Pancreas (tissue), 10 donors: ENCODE results near the gene CNBP. TPM values are rescaled to one million over a fixed set of nuclear protein-coding genes. Genes with fewer than 3 reads are reported as not detected.
"Not testable (repeated sequence)": the region's sequence is repeated elsewhere in the genome, so short reads cannot be mapped to it uniquely, and the experiment has no call there.

Experiments used
- ATAC-seq, 4 donors: fragments of 200-7000 bp; cut with Tn5 transposase; one replicate each; pipeline versions ENCODE4 v1.8.0 to v1.9.1; 2020; ENCODE audit warnings: mild to moderate bottlenecking in 4 of 4, moderate library complexity in 4 of 4
- DNase-seq, 6 donors: peaks; one replicate each; pipeline ENCODE4 v3.0.0-alpha.2; 2020
- FAIRE-seq: peaks from 2 replicates; lab custom pipeline; 2012; peaks lifted over from hg19 to GRCh38; lab: Jason Lieb, UNC
- H3K27ac ChIP-seq, 4 donors: fragments of 200-600 bp; sonication (generic); 1 replicate in 3 of 4; 2 replicates in 1 of 4; pipeline versions ENCODE4 v1.5.0 to v1.8.0; 2020
- H3K27me3 ChIP-seq, 4 donors: fragments of 200-600 bp; one replicate each; pipeline ENCODE4 v1.8.0; 2021
- H3K36me3 ChIP-seq, 3 donors: fragments of 200-600 bp; sonication (generic) in 1 of 3; one replicate each; pipeline versions ENCODE4 v1.5.0 to v1.8.0; 2020 to 2021
- H3K4me1 ChIP-seq, 3 donors: fragments of 200-600 bp; one replicate each; pipeline ENCODE4 v1.8.0; 2021
- H3K4me3 ChIP-seq, 4 donors: fragments of 200-600 bp; sonication (generic) in 2 of 4; one replicate each; pipeline versions ENCODE4 v1.5.0 to v1.8.0; 2020 to 2021
- H3K9me3 ChIP-seq, 4 donors: fragments of 200-600 bp; one replicate each; pipeline ENCODE4 v1.8.0; 2021
- CTCF ChIP-seq, 4 donors: fragments of 200-600 bp; sonication (generic) in 3 of 4; IDR thresholded peaks; one replicate each; pipeline versions ENCODE4 v1.5.0 to v1.8.0; 2021; ENCODE audit warnings: antibody characterized with exemption in 4 of 4
- WGBS, 2 donors: extraction: QIAGEN DNeasy Blood & Tissue Kit; methylation state at CpG; one replicate each; pipeline ENCODE4 v1.1.7; 2013; 5-methylcytosine and 5-hydroxymethylcytosine counted together
- intact Hi-C, 3 donors: fragments of 100-400 bp; cut with DNase I; formaldehyde crosslinking; loops; one replicate each; pipeline versions ENCODE4 v1.11.1 to v1.14.2; 2022
- polyA plus RNA-seq, 2 donors: library from polyadenylated mRNA; stranded (reverse); fragments of 200-250 nt; gene quantifications; one replicate each; pipeline ENCODE4 v1.2.3, GENCODE V29; 2013
- total RNA-seq, 6 donors: library from RNA; stranded (reverse); fragmentation: NEBNext Ultra II Directional in 4 of 6; extraction: Animal tissue kit (Norgen Biotek cat#: 25700) in 4 of 6; gene quantifications; one replicate each; pipeline versions ENCODE4 v1.2.1 to v1.2.4, GENCODE V29; 2021 to 2023
- donor health status: healthy with polysubstance abuse.
- donor health status: DM: no; HTN: no; CAD: no; lungs with moderate emphysema.
- donor health status: DM: no; HTN: no; CAD: no.
- donor health status: control.
- donor health status: control.
- donor health status: Bipolar disorder and iron deficiency.
- donor health status: DM: yes; HTN: yes; CAD: no.
- donor health status: DM: no; HTN: no; CAD: no.
- donor health status: DM: no; HTN: no; CAD: no.
- donor health status: DM: yes; HTN: yes; CAD: no.

The CNBP gene
- total and polyA plus RNA-seq, 8 donors, result 169 to 277 (median 183) TPM

- no peak for TF ChIP-seq CTCF (IDR thresholded peaks at IDR 0.05)
- DNase-seq (no peak), FAIRE-seq (no peak), ATAC-seq (peak in 3 of 4 donors; percentile 16 to 52 (median 20))
- WGBS, 2 donors, result 84 to 88% methylated on average over 6 of the region's 6 CpGs
- no peak overlapping the region for H3K27ac ChIP-seq
- no peaks in the 10 kb centered on the region for H3K36me3 ChIP-seq
- H3K27me3 ChIP-seq, result no peaks in the 10 kb centered on the region
- peaks cover 0 to 10% (median 10%) of the 10 kb centered on the region in 3 donors for H3K4me1 ChIP-seq
- intact Hi-C loops, result no loop called here
- no peak overlapping the region for H3K4me3 ChIP-seq
- no peaks in the 10 kb centered on the region for H3K9me3 ChIP-seq
Measured at GRCh38 chr3:129226374-129226773, 42.7 kb upstream of the CNBP start.

- Histone ChIP-seq H3K36me3 (no peaks in the 10 kb centered on the region), H3K27ac (peak overlapping the region in 3 of 4 donors; percentile 48 to 79 (median 76))
- intact Hi-C loops, result no loop called here
Measured at GRCh38 chr3:129224984-129225393, 41.3 kb upstream of the CNBP start.

GRCh38 chr3:129224387-129224786 lies 40.7 kb upstream of the CNBP start:
- H3K36me3 ChIP-seq, H3K9me3 ChIP-seq, FAIRE-seq, H3K27me3 ChIP-seq, H3K4me3 ChIP-seq, DNase-seq, intact Hi-C loops: not testable (repeated sequence)
- ATAC-seq, result peak in 1 of 4 donors; percentile 15
- Histone ChIP-seq H3K27ac (peak overlapping the region in 3 of 4 donors; percentile 48 to 79 (median 76)), H3K4me1 (peaks cover 0 to 10% (median 10%) of the 10 kb centered on the region in 3 donors)
- WGBS, 2 donors, result 69 to 77% methylated on average over 1 of the region's 1 CpG

More at GRCh38 chr3:129224984-129225393, 41.3 kb upstream of the CNBP start:
- H3K9me3 ChIP-seq, result no peaks in the 10 kb centered on the region
- ATAC-seq, result peak; percentile 97 to 99 (median 98)
- WGBS, 2 donors, result 2% methylated on average over 9 of the region's 9 CpGs
- TF ChIP-seq CTCF (IDR thresholded peaks at IDR 0.05), result no peak
- peaks cover 0 to 10% (median 10%) of the 10 kb centered on the region in 3 donors for H3K4me1 ChIP-seq
- H3K4me3 ChIP-seq, result peak overlapping the region in 1 of 4 donors; percentile 13
- no peaks in the 10 kb centered on the region for H3K27me3 ChIP-seq
- FAIRE-seq, result peak; percentile 13
- peak; percentile 71 to 86 (median 76) for DNase-seq

GRCh38 chr3:129218742-129219141 lies 35.0 kb upstream of the CNBP start:
- Histone ChIP-seq H3K4me3 (no peak overlapping the region), H3K27me3 (no peaks in the 10 kb centered on the region), H3K9me3 (no peaks in the 10 kb centered on the region), H3K27ac (no peak overlapping the region), H3K36me3 (no peaks in the 10 kb centered on the region), H3K4me1 (no peaks in the 10 kb centered on the region)
- TF ChIP-seq CTCF (IDR thresholded peaks at IDR 0.05), result no peak
- DNase-seq, result no peak
- ATAC-seq, result no peak
- 80 to 83% methylated on average over 2 of the region's 2 CpGs for WGBS, 2 donors
- FAIRE-seq, result no peak
- intact Hi-C loops, result no loop called here

GRCh38 chr3:129213238-129213637 lies 29.5 kb upstream of the CNBP start:
- no peaks in the 10 kb centered on the region for H3K27me3 ChIP-seq
- intact Hi-C loops, result no loop called here
- ATAC-seq (no peak), FAIRE-seq (no peak), DNase-seq (no peak)
- H3K4me1 ChIP-seq, result peaks cover 0 to 6% (median 0%) of the 10 kb centered on the region in 3 donors
- TF ChIP-seq CTCF (IDR thresholded peaks at IDR 0.05), result no peak
- no peak overlapping the region for H3K4me3 ChIP-seq
- H3K27ac ChIP-seq, result no peak overlapping the region
- no peaks in the 10 kb centered on the region for H3K9me3 ChIP-seq
- no peaks in the 10 kb centered on the region for H3K36me3 ChIP-seq
- 95 to 96% methylated on average over 5 of the region's 5 CpGs for WGBS, 2 donors
